ENCODE data around the gene ZNF33B.

DNA sequence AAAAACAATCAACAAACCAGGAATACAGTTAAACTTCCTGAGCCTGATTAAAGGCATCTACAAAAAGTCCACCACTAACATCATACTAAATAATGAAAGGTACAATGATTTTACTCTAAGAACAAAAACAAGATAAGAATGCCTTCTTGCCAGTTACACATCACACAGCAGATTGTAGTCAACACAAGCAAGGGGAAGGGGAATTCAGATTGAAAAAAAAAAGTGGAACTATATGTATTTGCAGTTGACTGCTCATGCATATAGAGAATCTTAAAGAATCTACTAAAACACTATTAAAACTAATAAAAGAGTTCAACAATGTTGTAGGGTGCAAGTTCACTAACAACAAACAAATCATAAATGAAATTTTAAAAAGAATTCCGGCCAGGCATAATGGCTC, 28.5 kb downstream of the ZNF33B start:
- TF ChIP-seq, protein P1, sequence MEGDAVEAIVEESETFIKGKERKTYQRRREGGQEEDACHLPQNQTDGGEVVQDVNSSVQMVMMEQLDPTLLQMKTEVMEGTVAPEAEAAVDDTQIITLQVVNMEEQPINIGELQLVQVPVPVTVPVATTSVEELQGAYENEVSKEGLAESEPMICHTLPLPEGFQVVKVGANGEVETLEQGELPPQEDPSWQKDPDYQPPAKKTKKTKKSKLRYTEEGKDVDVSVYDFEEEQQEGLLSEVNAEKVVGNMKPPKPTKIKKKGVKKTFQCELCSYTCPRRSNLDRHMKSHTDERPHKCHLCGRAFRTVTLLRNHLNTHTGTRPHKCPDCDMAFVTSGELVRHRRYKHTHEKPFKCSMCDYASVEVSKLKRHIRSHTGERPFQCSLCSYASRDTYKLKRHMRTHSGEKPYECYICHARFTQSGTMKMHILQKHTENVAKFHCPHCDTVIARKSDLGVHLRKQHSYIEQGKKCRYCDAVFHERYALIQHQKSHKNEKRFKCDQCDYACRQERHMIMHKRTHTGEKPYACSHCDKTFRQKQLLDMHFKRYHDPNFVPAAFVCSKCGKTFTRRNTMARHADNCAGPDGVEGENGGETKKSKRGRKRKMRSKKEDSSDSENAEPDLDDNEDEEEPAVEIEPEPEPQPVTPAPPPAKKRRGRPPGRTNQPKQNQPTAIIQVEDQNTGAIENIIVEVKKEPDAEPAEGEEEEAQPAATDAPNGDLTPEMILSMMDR (IDR thresholded peaks at IDR 0.05; ENCODE audit: low read depth, low read length) = no peak
- no peak for TF ChIP-seq EZH2phosphoT487 (IDR thresholded peaks at IDR 0.05; ENCODE audit: low read depth)

Measured in OCI-LY3 (cell line).